H9 (cell line): Measurements from ENCODE around the gene NAPG. TPM values are rescaled to one million over a fixed set of nuclear protein-coding genes. Genes with fewer than 3 reads are reported as not detected.

Experiments
- DNase-seq: peaks from one replicate; pipeline ENCODE4 v3.0.0-alpha.2; 2017
- H2AFZ ChIP-seq: one replicate; pipeline ENCODE4 v1.6.1; 2013; ENCODE audit warnings: mild to moderate bottlenecking, low read length, control low read depth, moderate library complexity
- H2AK5ac ChIP-seq: 2 replicates; pipeline ENCODE4 v1.6.1; 2013; ENCODE audit warnings: low read length, control low read depth, mixed read lengths; ENCODE audit not compliant: insufficient read length
- H2BK120ac ChIP-seq: one replicate; pipeline ENCODE4 v1.6.1; 2013; ENCODE audit warnings: low read depth, mild to moderate bottlenecking, low read length, control low read depth, inconsistent platforms; ENCODE audit not compliant: poor library complexity, severe bottlenecking
- H2BK12ac ChIP-seq: 2 replicates; pipeline ENCODE4 v1.6.1; 2013; ENCODE audit warnings: low read length, control low read depth, mixed read lengths, low read depth; ENCODE audit not compliant: insufficient read length
- H2BK15ac ChIP-seq: 2 replicates; pipeline ENCODE4 v1.6.1; 2013; ENCODE audit warnings: low read depth, low read length, control low read depth
- H2BK20ac ChIP-seq: one replicate; pipeline ENCODE4 v1.6.1; 2013; ENCODE audit warnings: low read depth, mild to moderate bottlenecking, low read length, control low read depth, inconsistent platforms; ENCODE audit not compliant: poor library complexity, severe bottlenecking
- H2BK5ac ChIP-seq: 2 replicates; pipeline ENCODE4 v1.6.1; 2013; ENCODE audit warnings: low read length, control low read depth, mixed read lengths; ENCODE audit not compliant: insufficient read length
- H3K14ac ChIP-seq: 2 replicates; pipeline ENCODE4 v1.6.1; 2013; ENCODE audit warnings: low read length, control low read depth; ENCODE audit not compliant: insufficient read depth
- H3K18ac ChIP-seq: 2 replicates; pipeline ENCODE4 v1.6.1; 2013; ENCODE audit warnings: low read depth, mild to moderate bottlenecking, mixed read lengths, low read length, control low read depth; ENCODE audit not compliant: insufficient read length
- H3K23ac ChIP-seq: 2 replicates; pipeline ENCODE4 v1.6.1; 2013; ENCODE audit warnings: low read length, control low read depth, mixed read lengths, low read depth; ENCODE audit not compliant: insufficient read length
- H3K23me2 ChIP-seq: 2 replicates; pipeline ENCODE4 v1.6.1; 2013; ENCODE audit warnings: low read depth, mild to moderate bottlenecking, mixed read lengths, low read length, control low read depth; ENCODE audit not compliant: insufficient read length, poor library complexity, severe bottlenecking
- H3K27ac ChIP-seq: 2 replicates; pipeline ENCODE4 v1.5.1; 2013; ENCODE audit warnings: low read length, control low read depth, mixed read lengths, low read depth; ENCODE audit not compliant: insufficient read length
- H3K27me3 ChIP-seq: 2 replicates; pipeline ENCODE4 v1.6.1; 2013; ENCODE audit warnings: low read length, control low read depth, inconsistent platforms; ENCODE audit not compliant: insufficient read depth
- H3K4ac ChIP-seq: 2 replicates; pipeline ENCODE4 v1.6.1; 2013; ENCODE audit warnings: low read depth, mild to moderate bottlenecking, control low read depth, inconsistent platforms, low read length, moderate library complexity
- H3K4me1 ChIP-seq: 2 replicates; pipeline ENCODE4 v1.6.1; 2013; ENCODE audit warnings: low read length, control low read depth, inconsistent platforms; ENCODE audit not compliant: insufficient read depth
- H3K4me2 ChIP-seq: 2 replicates; pipeline ENCODE4 v1.6.1; 2013; ENCODE audit warnings: low read length, control low read depth, mixed read lengths; ENCODE audit not compliant: insufficient read length, insufficient read depth
- H3K56ac ChIP-seq: 2 replicates; pipeline ENCODE4 v1.6.1; 2013; ENCODE audit warnings: low read depth, mild to moderate bottlenecking, mixed read lengths, low read length, control low read depth; ENCODE audit not compliant: insufficient read length
- H3K79me1 ChIP-seq: 2 replicates; pipeline ENCODE4 v1.6.1; 2013; ENCODE audit warnings: low read depth, mild to moderate bottlenecking, moderate library complexity, low read length, control low read depth, inconsistent platforms; ENCODE audit not compliant: insufficient read depth, poor library complexity, severe bottlenecking
- H3K79me2 ChIP-seq: 2 replicates; pipeline ENCODE4 v1.6.1; 2013; ENCODE audit warnings: low read length, control low read depth, inconsistent platforms; ENCODE audit not compliant: insufficient read depth
- H3K9ac ChIP-seq: 2 replicates; pipeline ENCODE4 v1.6.1; 2013; ENCODE audit warnings: low read length, control low read depth, mixed read lengths; ENCODE audit not compliant: insufficient read length; ENCODE audit errors: extremely low read depth
- H3K9me3 ChIP-seq: one replicate; pipeline ENCODE4 v1.6.1; 2013; ENCODE audit warnings: low read depth, low read length, inconsistent platforms; ENCODE audit not compliant: control insufficient read depth
- H3T11ph ChIP-seq: one replicate; pipeline ENCODE4 v1.6.1; 2013; ENCODE audit warnings: mild to moderate bottlenecking, low read length, control low read depth, inconsistent platforms
- H4K20me1 ChIP-seq: one replicate; pipeline ENCODE4 v1.6.1; 2013; ENCODE audit not compliant: control insufficient read depth, insufficient read length, insufficient read depth
- H4K5ac ChIP-seq: 2 replicates; pipeline ENCODE4 v1.6.1; 2013; ENCODE audit warnings: low read depth, mild to moderate bottlenecking, mixed read lengths, low read length, control low read depth; ENCODE audit not compliant: insufficient read length
- H4K8ac ChIP-seq: replicated peaks from 2 replicates; pipeline ENCODE4 v1.6.1; 2013; ENCODE audit warnings: low read length, control low read depth, mixed read lengths, low read depth; ENCODE audit not compliant: insufficient read length
- H4K91ac ChIP-seq: 2 replicates; pipeline ENCODE4 v1.6.1; 2013; ENCODE audit warnings: low read depth, mild to moderate bottlenecking, moderate library complexity, mixed read lengths, low read length, control low read depth; ENCODE audit not compliant: insufficient read length
- H3K27ac Mint-ChIP-seq, 3 experiments: 2 replicates in 2 of 3; 3 replicates in 1 of 3; pipeline ENCODE4 v1.8.0; 2020 to 2021; ENCODE audit warnings: mixed read lengths in 3 of 3, mild to moderate bottlenecking in 1 of 3, moderate library complexity in 1 of 3
- H3K27me3 Mint-ChIP-seq: 2 replicates; pipeline ENCODE4 v1.8.0; 2021; ENCODE audit warnings: low read depth, mild to moderate bottlenecking, moderate library complexity, mixed read lengths
- H3K36me3 Mint-ChIP-seq, 3 experiments: 2 replicates in 2 of 3; 3 replicates in 1 of 3; pipeline ENCODE4 v1.8.0; 2020 to 2021; ENCODE audit warnings: low read depth in 3 of 3, mixed read lengths in 3 of 3; ENCODE audit not compliant: insufficient read depth in 1 of 3
- H3K4me1 Mint-ChIP-seq, 2 experiments: 2 replicates each; pipeline ENCODE4 v1.8.0; 2020; ENCODE audit warnings: mixed read lengths in 2 of 2
- H3K4me3 Mint-ChIP-seq, 2 experiments: 2 replicates in 1 of 2; 3 replicates in 1 of 2; pipeline ENCODE4 v1.8.0; 2020 to 2021; ENCODE audit warnings: mild to moderate bottlenecking in 2 of 2, mixed read lengths in 2 of 2, moderate library complexity in 1 of 2
- H3K9me3 Mint-ChIP-seq, 2 experiments: 2 replicates in 1 of 2; 3 replicates in 1 of 2; pipeline ENCODE4 v1.8.0; 2020; ENCODE audit warnings: mild to moderate bottlenecking in 2 of 2, mixed read lengths in 2 of 2, moderate library complexity in 1 of 2
- CTCF ChIP-seq: fragments of 200-600 bp; sonication (generic); conservative IDR thresholded peaks from 3 replicates; pipeline ENCODE4 v1.8.0; 2021; ENCODE audit warnings: antibody characterized with exemption, mild to moderate bottlenecking
- WGBS: extraction: QIAGEN DNeasy Blood & Tissue Kit; methylation state at CpG from one replicate; pipeline ENCODE4 v1.1.7; 2013; ENCODE audit warnings: missing lambda C conversion rate, low lambda C conversion rate, mixed read lengths; ENCODE audit not compliant: insufficient read length; ENCODE audit errors: extremely low coverage; 5-methylcytosine and 5-hydroxymethylcytosine counted together
- total RNA-seq: library from RNA; stranded (reverse); gene quantifications from 2 replicates; pipeline ENCODE4 v1.2.1, GENCODE V29; 2021

Gene NAPG
- total RNA-seq, 1 experiment from 2014 or later, result 30.9 TPM

GRCh38 chr18:10477121-10477862, 48.5 kb upstream of the NAPG start:
- Histone ChIP-seq H3K23me2 (no peaks in the 10 kb centered on the region), H3K79me1 (no peaks in the 10 kb centered on the region), H2BK15ac (no peak overlapping the region), H4K5ac (no peak overlapping the region), H3K9ac (no peak overlapping the region), H3K79me2 (no peaks in the 10 kb centered on the region), H2AK5ac (no peak overlapping the region), H2AFZ (no peak overlapping the region), H2BK5ac (no peak overlapping the region), H2BK12ac (no peak overlapping the region), H3K56ac (no peak overlapping the region), H3K9me3 (no peaks in the 10 kb centered on the region), H3K14ac (no peak overlapping the region), H2BK20ac (no peak overlapping the region), H4K8ac (no peak overlapping the region), H4K91ac (no peak overlapping the region), H4K20me1 (no peaks in the 10 kb centered on the region), H3T11ph (no peak overlapping the region), H3K27ac (no peak overlapping the region), H3K4me2 (peak overlapping the region; percentile 4), H3K4me1 (peaks cover 13% of the 10 kb centered on the region), H3K18ac (no peak overlapping the region), H2BK120ac (no peak overlapping the region), H3K4ac (no peak overlapping the region), H3K27me3 (peaks cover 34% of the 10 kb centered on the region), H3K23ac (no peak overlapping the region)
- Mint-ChIP-seq H3K27me3 (peaks cover 78% of the 10 kb centered on the region), H3K4me1 (peaks cover 33 to 34% of the 10 kb centered on the region in 2 experiments), H3K36me3 (peaks cover 7 to 23% (median 11%) of the 10 kb centered on the region in 3 experiments; a peak in 6 of 7 replicates), H3K4me3 (no peak overlapping the region; a peak in 1 of 5 replicates), H3K9me3 (peaks cover 2 to 4% of the 10 kb centered on the region in 2 experiments; a peak in 2 of 5 replicates), H3K27ac (peak overlapping the region in 1 of 3 experiments; percentile 22; a peak in 1 of 7 replicates)
- TF ChIP-seq CTCF, result no peak
- peak; percentile 48 for DNase-seq
- WGBS, result no CpG with 5 or more reads among the region's 3 CpGs
